Measurements from ENCODE around the gene LDB3. TPM values are rescaled to one million over a fixed set of nuclear protein-coding genes. Genes with fewer than 3 reads are reported as not detected.

Gene LDB3
- total and polyA plus RNA-seq, 2 of the 4 experiments (the other 2 are of a cell fraction): 0.36 to 2.6 TPM

GRCh38 chr10:86650151-86650550 lies 18.2 kb upstream of the LDB3 start:
- intact Hi-C loops (cut with micrococcal nuclease): no loop called here
- Histone ChIP-seq H3K27me3 (ENCODE audit: control insufficient read depth, insufficient read depth, low read length) (no peaks in the 10 kb centered on the region; the same call in 1 of the 2 replicates), H3K9me3 (ENCODE audit: control insufficient read depth, insufficient read depth, low read length) (no peaks in the 10 kb centered on the region), H4K20me1 (ENCODE audit: insufficient read depth, low read length) (no peaks in the 10 kb centered on the region), H2BK120ac (ENCODE audit: low read depth, low read length) (no peak overlapping the region), H4K91ac (ENCODE audit: insufficient read depth, low read depth, low read length) (no peak overlapping the region), H3K9ac (ENCODE audit: low read depth, low read length) (no peak overlapping the region), H4K5ac (ENCODE audit: low read depth, low read length) (no peak overlapping the region), H3K79me1 (ENCODE audit: low read depth in 1 of 2, low read length in 2 of 2) (no peaks in the 10 kb centered on the region), H2AK5ac (ENCODE audit: low read depth, low read length) (peak overlapping the region; percentile 77), H4K8ac (ENCODE audit: low read depth in 2 of 2, low read length in 2 of 2) (no peak overlapping the region), H3K4me2 (ENCODE audit: low read depth, low read length) (no peak overlapping the region), H3K27ac (ENCODE audit: insufficient read depth, low read length) (no peak overlapping the region), H3K23ac (ENCODE audit: low read depth, low read length) (no peak overlapping the region), H3K56ac (ENCODE audit: extremely low read depth, insufficient read depth, low read length) (no peak overlapping the region), H3K18ac (ENCODE audit: low read depth, low read length) (no peak overlapping the region), H3K36me3 (ENCODE audit: control insufficient read depth, insufficient read depth, low read length) (no peaks in the 10 kb centered on the region), H2BK15ac (ENCODE audit: low read depth, low read length) (no peak overlapping the region), H3K4me3 (ENCODE audit: insufficient read depth, low read depth, low read length) (no peak overlapping the region), H2AFZ (replicated peaks; ENCODE audit: low read length, poor library complexity) (no peak overlapping the region), H2AK9ac (replicated peaks; ENCODE audit: low read depth, low read length, poor library complexity) (peak overlapping the region; percentile 18), H3K4me1 (ENCODE audit: control insufficient read depth, insufficient read depth, low read length) (peaks cover 11% of the 10 kb centered on the region), H2BK5ac (ENCODE audit: low read depth, low read length, poor library complexity, severe bottlenecking) (no peak overlapping the region), H3K9me1 (ENCODE audit: insufficient read depth, low read length) (peaks cover 16% of the 10 kb centered on the region), H3K14ac (replicated peaks; ENCODE audit: low read depth, low read length) (no peak overlapping the region), H2BK20ac (ENCODE audit: low read depth, low read length) (no peak overlapping the region), H3K4ac (ENCODE audit: low read depth, low read length) (no peak overlapping the region; the same call in 1 of the 2 replicates)
- POLR2A ChIA-PET (ENCODE audit: unreplicated experiment): no interaction called here
- BruUV-seq (replicated peaks): no TSS peak
- dilution Hi-C loops (cut with HindIII; ENCODE audit: low sequenced_read_pairs, unreplicated experiment): no loop called here
- CTCF ChIA-PET: no interaction called here
- DNase-seq: no peak
- 92% methylated on average over 4 of the region's 8 CpGs; no CpG with 5 or more reads in 1 of the 2 experiments for WGBS, 2 experiments (ENCODE audit: extremely low coverage in 2 of 2, insufficient read length in 1 of 2)
- in situ Hi-C loops (cut with MboI; ENCODE audit: low sequenced_read_pairs): no loop called here
- TF ChIP-seq RFX5 (IDR thresholded peaks at IDR 0.05; ENCODE audit: low read depth, low read length): no peak
- no peak for TF ChIP-seq MXI1 (IDR thresholded peaks at IDR 0.05; ENCODE audit: borderline replicate concordance, low read depth, low read length)
- no peak for TF ChIP-seq FOS (IDR thresholded peaks at IDR 0.05; ENCODE audit: low read depth, low read length)
- no peak for TF ChIP-seq MAFK (IDR thresholded peaks at IDR 0.05; ENCODE audit: low read depth, low read length)
- no peak for TF ChIP-seq CHD1 (IDR thresholded peaks at IDR 0.05; ENCODE audit: low read depth, low read length)
- no peak for TF ChIP-seq RCOR1 (IDR thresholded peaks at IDR 0.05; ENCODE audit: insufficient replicate concordance, low read length)
- TF ChIP-seq, protein P1, sequence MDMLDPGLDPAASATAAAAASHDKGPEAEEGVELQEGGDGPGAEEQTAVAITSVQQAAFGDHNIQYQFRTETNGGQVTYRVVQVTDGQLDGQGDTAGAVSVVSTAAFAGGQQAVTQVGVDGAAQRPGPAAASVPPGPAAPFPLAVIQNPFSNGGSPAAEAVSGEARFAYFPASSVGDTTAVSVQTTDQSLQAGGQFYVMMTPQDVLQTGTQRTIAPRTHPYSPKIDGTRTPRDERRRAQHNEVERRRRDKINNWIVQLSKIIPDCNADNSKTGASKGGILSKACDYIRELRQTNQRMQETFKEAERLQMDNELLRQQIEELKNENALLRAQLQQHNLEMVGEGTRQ (IDR thresholded peaks at IDR 0.05; ENCODE audit: low read depth, low read length): no peak
- TF ChIP-seq, protein P2, sequence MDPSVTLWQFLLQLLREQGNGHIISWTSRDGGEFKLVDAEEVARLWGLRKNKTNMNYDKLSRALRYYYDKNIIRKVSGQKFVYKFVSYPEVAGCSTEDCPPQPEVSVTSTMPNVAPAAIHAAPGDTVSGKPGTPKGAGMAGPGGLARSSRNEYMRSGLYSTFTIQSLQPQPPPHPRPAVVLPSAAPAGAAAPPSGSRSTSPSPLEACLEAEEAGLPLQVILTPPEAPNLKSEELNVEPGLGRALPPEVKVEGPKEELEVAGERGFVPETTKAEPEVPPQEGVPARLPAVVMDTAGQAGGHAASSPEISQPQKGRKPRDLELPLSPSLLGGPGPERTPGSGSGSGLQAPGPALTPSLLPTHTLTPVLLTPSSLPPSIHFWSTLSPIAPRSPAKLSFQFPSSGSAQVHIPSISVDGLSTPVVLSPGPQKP (IDR thresholded peaks at IDR 0.05; ENCODE audit: borderline replicate concordance, low read depth, low read length): no peak
- TF ChIP-seq SMC3 (IDR thresholded peaks at IDR 0.05; ENCODE audit: low read depth, low read length): no peak
- no peak for TF ChIP-seq RAD21 (IDR thresholded peaks at IDR 0.05; ENCODE audit: low read length)
- TF ChIP-seq NFE2L2 (IDR thresholded peaks at IDR 0.05; ENCODE audit: low read depth, low read length): no peak
- no peak for TF ChIP-seq CEBPB (IDR thresholded peaks at IDR 0.05; ENCODE audit: low read depth, low read length)
- no peak for TF ChIP-seq BHLHE40 (IDR thresholded peaks at IDR 0.05; ENCODE audit: low read depth, low read length)
- no peak for TF ChIP-seq POLR2A (IDR thresholded peaks at IDR 0.05; ENCODE audit: low read depth, low read length)
- no peak for TF ChIP-seq CTCF (conservative IDR thresholded peaks at IDR 0.05; ENCODE audit: low read depth, low read length)
- TF ChIP-seq MAZ (IDR thresholded peaks at IDR 0.05; ENCODE audit: borderline replicate concordance, low read depth, low read length): no peak
- ATAC-seq (ENCODE audit: low read depth): no peak

All from IMR-90 (cell line).